Coronary artery (tissue), 2 donors: Measurements from ENCODE around the gene H2BK1.
A peak's percentile ranks its signal among the peaks of the same experiment; 100 is the strongest.

Experiments used
- DNase-seq: peaks from one replicate; pipeline ENCODE4 v3.0.0-alpha.2; 2017; ENCODE audit warnings: low spot score
- H3K27ac ChIP-seq, 2 donors: fragments of 200-600 bp; sonication (generic); one replicate each; pipeline ENCODE4 v1.5.1; 2016 to 2019
- H3K4me3 ChIP-seq: fragments of 200-600 bp; sonication (generic); 2 replicates; pipeline ENCODE4 v1.5.1; 2016; ENCODE audit warnings: mild to moderate bottlenecking, moderate library complexity
- CTCF ChIP-seq: fragments of 200-600 bp; sonication (generic); IDR thresholded peaks from one replicate; pipeline ENCODE4 v1.5.1; 2019; ENCODE audit warnings: antibody characterized with exemption

Gene H2BK1

DNA sequence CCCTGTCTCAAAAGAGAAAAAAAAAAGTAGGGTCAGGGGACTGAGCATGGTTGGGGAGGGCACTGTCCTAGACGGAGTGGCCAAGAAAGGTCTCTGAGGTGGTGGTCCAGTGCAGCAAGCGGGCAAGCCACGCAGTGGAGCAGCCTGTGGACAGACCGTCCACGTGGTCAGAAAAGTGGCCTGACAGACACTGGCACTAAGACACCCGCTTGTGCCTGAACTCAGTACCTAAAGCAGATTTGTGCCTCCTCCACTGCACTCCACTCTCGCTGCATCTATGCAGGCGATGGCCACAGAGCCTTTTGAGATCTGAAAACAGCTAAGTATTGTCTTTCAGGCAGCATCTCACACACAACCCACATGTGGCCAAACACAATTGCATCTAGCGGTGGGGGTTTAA is 32.1 kb downstream of the H2BK1 start:
- no peak for TF ChIP-seq CTCF
- Histone ChIP-seq H3K27ac (no peak overlapping the region), H3K4me3 (no peak overlapping the region)
- DNase-seq: no peak

- no peak for TF ChIP-seq CTCF
- peak; percentile 49 for DNase-seq
Observed at GRCh38 chr7:151177310-151177709, 33.0 kb downstream of the H2BK1 start.

GRCh38 chr7:151176401-151176800 is 33.9 kb downstream of the H2BK1 start:
- Histone ChIP-seq H3K27ac (no peak overlapping the region), H3K4me3 (no peak overlapping the region)
- DNase-seq: no peak
- TF ChIP-seq CTCF: no peak

More at GRCh38 chr7:151177310-151177709, 33.0 kb downstream of the H2BK1 start:
- no peak overlapping the region for H3K4me3 ChIP-seq
- H3K27ac ChIP-seq: no peak overlapping the region

- H3K27ac ChIP-seq: no peak overlapping the region
- no peak for TF ChIP-seq CTCF
- no peak overlapping the region for H3K4me3 ChIP-seq
- DNase-seq: no peak
Observed at GRCh38 chr7:151175793-151176311, 34.4 kb downstream of the H2BK1 start.

GRCh38 chr7:151175047-151175792 is 35.1 kb downstream of the H2BK1 start:
- DNase-seq: no peak
- no peak for TF ChIP-seq CTCF
- no peak overlapping the region for H3K4me3 ChIP-seq
- no peak overlapping the region for H3K27ac ChIP-seq

GRCh38 chr7:151174246-151175046 is 35.8 kb downstream of the H2BK1 start:
- no peak overlapping the region for H3K4me3 ChIP-seq
- no peak overlapping the region for H3K27ac ChIP-seq
- DNase-seq: peak; percentile 69
- TF ChIP-seq CTCF: no peak
